ENCODE data around the gene ADGRE1.

Gene ADGRE1

GRCh38 chr19:6894313-6894712 lies 6.9 kb downstream of the ADGRE1 start:
- no peak overlapping the region for H3K4me3 ChIP-seq (replicated peaks; ENCODE audit: low read depth, low read length)
- no peak for TF ChIP-seq CTCF (IDR thresholded peaks at IDR 0.05; ENCODE audit: low read length, missing control alignments)
- DNase-seq (ENCODE audit: low read depth): no peak

GRCh38 chr19:6903446-6903845 lies 16.1 kb downstream of the ADGRE1 start:
- no peak for DNase-seq (ENCODE audit: low read depth)
- H3K4me3 ChIP-seq (replicated peaks; ENCODE audit: low read depth, low read length): no peak overlapping the region
- TF ChIP-seq CTCF (IDR thresholded peaks at IDR 0.05; ENCODE audit: low read length, missing control alignments): no peak

- no peak for TF ChIP-seq CTCF (IDR thresholded peaks at IDR 0.05; ENCODE audit: low read length, missing control alignments)
- DNase-seq (ENCODE audit: low read depth): no peak
- H3K4me3 ChIP-seq (replicated peaks; ENCODE audit: low read depth, low read length): no peak overlapping the region
Observed at GRCh38 chr19:6906559-6907060, 19.2 kb downstream of the ADGRE1 start.

GRCh38 chr19:6911523-6911922 lies 24.1 kb downstream of the ADGRE1 start:
- H3K4me3 ChIP-seq (replicated peaks; ENCODE audit: low read depth, low read length): no peak overlapping the region
- no peak for TF ChIP-seq CTCF (IDR thresholded peaks at IDR 0.05; ENCODE audit: low read length, missing control alignments)
- DNase-seq (ENCODE audit: low read depth): no peak

- no peak for DNase-seq (ENCODE audit: low read depth)
- no peak for TF ChIP-seq CTCF (IDR thresholded peaks at IDR 0.05; ENCODE audit: low read length, missing control alignments)
- H3K4me3 ChIP-seq (replicated peaks; ENCODE audit: low read depth, low read length): no peak overlapping the region
Observed at GRCh38 chr19:6914321-6914720, 26.9 kb downstream of the ADGRE1 start.

- TF ChIP-seq CTCF (IDR thresholded peaks at IDR 0.05; ENCODE audit: low read length, missing control alignments): no peak
- no peak for DNase-seq (ENCODE audit: low read depth)
- H3K4me3 ChIP-seq (replicated peaks; ENCODE audit: low read depth, low read length): no peak overlapping the region
Observed at GRCh38 chr19:6916952-6917351, 29.6 kb downstream of the ADGRE1 start.

- no peak overlapping the region for H3K4me3 ChIP-seq (replicated peaks; ENCODE audit: low read depth, low read length)
- no peak for DNase-seq (ENCODE audit: low read depth)
- no peak for TF ChIP-seq CTCF (IDR thresholded peaks at IDR 0.05; ENCODE audit: low read length, missing control alignments)
Observed at GRCh38 chr19:6925386-6925785, 38.0 kb downstream of the ADGRE1 start.
